Breast epithelium (tissue), 3 donors: ENCODE measurements around the gene ZNF496.
A peak's percentile ranks its signal among the peaks of the same experiment; 100 is the strongest.

Source experiments
- CTCF ChIP-seq, 3 donors: fragments of 450-650 bp; IDR thresholded peaks; one replicate each; pipeline ENCODE4 v1.5.1; 2016 to 2017; ENCODE audit warnings: antibody characterized with exemption in 3 of 3, mild to moderate bottlenecking in 3 of 3, moderate library complexity in 3 of 3
- POLR2A ChIP-seq: fragments of 450-650 bp; IDR thresholded peaks from one replicate; pipeline ENCODE4 v1.6.1; 2016; ENCODE audit warnings: antibody characterized with exemption, mild to moderate bottlenecking, moderate library complexity

GRCh38 chr1:247331172-247331524 lies 519 bp downstream of the ZNF496 start:
- TF ChIP-seq CTCF (IDR thresholded peaks at IDR 0.05) (no peak), POLR2A (peak; percentile 30)
